Right forelimb (tissue), 1 donor: ENCODE data around the gene MARK2.

Experiments
- DNase-seq: peaks from one replicate; pipeline ENCODE4 v3.0.0-alpha.2; 2018

Gene MARK2

DNA sequence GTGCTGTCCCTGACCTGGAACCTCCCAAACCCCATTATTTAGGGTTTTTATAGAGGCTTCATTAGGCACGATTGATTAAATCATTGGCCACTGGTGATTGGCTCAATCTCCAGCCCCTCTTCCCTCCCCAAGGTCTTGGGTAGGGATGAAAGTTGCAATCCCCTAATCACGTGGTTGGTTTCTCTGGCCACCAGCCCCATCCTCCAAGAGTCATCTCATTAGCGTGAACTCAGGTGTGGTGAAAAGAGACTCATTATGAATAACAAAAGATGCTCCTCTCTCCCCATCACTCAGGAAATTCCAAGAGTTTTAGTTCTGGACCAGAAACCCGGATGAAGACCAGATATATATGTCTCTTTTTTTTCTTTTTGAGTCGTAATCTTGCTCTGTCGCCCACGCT lies 7.6 kb upstream of the MARK2 start:
- DNase-seq, result no peak

GRCh38 chr11:63832336-63832735 lies 6.6 kb upstream of the MARK2 start:
- DNase-seq, result no peak

DNA sequence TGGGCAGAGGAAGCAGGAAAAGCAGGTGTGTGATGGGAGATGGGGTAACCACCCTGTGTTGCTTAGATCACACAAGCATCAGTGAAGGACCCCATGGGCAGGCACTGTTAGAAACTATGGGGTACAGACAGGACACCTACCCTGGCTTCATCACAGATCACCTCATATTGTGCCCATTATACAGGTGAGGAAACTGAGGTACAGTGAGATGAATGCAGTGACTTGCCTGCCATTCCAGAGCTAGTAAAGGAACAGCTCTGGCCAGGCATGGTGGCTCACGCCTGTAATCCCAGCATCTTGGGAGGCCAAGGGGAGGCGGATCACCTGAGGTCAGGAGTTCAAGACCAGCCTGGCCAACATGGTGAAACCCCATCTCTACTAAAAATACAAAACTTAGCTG lies 5.9 kb upstream of the MARK2 start:
- DNase-seq, result no peak

GRCh38 chr11:63834535-63835157 lies 4.3 kb upstream of the MARK2 start:
- no peak for DNase-seq

DNA sequence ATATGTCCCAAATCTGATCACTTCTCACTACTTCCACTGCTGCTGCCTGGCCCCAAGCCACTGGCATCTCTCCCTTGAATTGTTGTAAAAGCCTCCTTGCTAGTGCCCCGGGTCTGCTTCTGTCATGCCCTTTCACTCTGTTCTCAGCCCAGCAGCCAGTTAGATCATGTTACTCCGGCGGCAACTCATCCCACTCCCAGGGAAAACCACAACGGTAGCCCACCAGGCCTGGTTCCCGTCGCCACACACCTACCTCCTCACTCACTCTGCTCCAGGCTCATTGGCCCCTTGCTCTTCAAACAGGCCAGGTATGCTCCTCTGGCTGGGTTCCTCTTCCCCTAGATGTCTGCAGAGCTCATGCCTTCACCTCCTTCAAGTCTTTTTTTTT lies 3.8 kb upstream of the MARK2 start:
- no peak for DNase-seq

- DNase-seq, result peak; percentile 82
Measured at GRCh38 chr11:63837027-63837688, 1.8 kb upstream of the MARK2 start.

GRCh38 chr11:63837739-63838138 lies 1.2 kb upstream of the MARK2 start:
- DNase-seq, result no peak

DNA sequence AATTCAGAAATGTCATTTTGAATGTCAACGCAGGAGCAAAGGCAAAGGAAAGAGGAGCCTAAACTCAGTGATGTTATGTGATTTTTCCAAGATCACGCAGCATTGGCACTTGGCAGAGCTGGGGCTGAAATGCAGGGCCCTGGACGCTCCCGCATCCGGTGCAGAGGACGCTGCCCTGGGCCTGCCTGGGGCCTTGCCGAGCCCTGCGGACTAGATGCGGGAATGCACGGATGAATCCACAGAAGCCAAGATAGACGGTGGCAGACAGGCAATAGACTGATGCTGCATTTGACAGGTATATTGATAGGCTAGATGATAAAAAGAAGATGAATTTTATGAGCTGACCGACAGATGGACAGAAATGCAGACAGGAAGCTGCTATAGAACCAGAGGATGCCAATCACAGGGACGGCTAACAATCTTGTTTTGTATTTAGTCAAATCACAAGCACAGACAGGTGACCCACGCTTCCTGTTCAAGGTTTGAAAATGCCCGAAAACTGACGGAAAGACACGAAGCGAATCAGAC lies 696 bp upstream of the MARK2 start:
- DNase-seq, result no peak

DNA sequence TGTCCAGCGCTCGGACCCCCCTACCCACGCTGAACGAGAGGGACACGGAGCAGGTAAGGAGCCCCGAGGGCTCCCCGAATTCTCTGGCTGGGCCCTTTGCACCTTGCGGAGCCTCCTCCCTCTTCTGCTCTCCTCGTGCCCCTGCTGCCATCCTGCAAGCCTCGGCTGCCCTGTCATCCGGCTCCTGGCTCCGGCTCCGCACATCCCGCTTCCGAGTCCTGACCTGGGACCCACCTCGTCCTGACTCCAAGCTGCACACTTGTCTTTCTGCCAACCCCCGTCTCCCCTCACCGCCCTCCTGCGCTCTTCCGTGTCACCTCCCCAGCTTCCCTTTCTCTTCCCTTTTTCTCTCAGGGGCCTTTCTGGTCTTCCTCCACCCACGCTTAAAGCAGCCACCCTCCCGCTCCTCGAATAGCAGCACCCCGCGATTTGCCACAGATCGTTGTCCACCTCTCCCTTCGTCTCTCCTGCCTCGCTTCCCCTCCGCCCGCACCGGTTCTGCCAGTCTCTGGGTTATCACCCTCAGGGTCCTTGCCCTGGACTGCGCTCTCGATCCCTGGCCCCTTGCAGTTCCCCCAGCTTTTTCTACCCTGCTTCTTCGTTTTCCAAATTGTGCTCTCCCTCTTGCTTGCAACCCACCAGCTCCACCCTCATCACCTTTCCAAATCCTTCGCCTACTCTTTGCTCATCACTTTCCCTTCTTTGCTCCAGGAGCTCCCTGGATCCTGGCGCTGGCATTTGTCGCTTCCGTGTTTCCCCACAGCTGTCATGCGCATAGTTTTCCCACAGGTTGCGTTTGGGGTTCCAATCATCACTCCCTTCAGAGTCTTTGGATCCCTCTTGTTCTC lies 822 bp downstream of the MARK2 start:
- no peak for DNase-seq

GRCh38 chr11:63840356-63841060 lies 1.6 kb downstream of the MARK2 start:
- no peak for DNase-seq

DNA sequence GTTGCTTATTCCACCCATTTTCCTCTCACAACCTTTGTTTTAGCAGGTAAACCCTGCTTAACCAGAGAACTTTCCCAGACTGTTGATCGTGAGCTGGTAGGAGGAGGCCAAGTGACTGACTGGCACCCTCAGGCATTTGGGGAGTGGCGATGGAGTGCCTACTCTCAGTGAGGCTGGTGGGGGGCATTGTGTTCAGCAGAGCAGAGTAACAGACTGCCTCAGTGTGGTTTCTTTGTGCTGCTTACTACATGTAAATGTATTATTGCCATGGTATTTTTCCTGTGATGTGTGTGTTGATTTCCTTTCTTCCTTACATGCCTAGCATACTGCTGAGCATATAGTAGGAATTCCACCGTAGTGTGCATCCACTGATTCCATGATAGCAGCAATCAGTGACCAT lies 2.6 kb downstream of the MARK2 start:
- DNase-seq, result no peak

GRCh38 chr11:63843041-63843440 lies 4.1 kb downstream of the MARK2 start:
- DNase-seq, result peak; percentile 46

- peak; percentile 13 for DNase-seq
Measured at GRCh38 chr11:63844836-63845235, 5.9 kb downstream of the MARK2 start.

DNA sequence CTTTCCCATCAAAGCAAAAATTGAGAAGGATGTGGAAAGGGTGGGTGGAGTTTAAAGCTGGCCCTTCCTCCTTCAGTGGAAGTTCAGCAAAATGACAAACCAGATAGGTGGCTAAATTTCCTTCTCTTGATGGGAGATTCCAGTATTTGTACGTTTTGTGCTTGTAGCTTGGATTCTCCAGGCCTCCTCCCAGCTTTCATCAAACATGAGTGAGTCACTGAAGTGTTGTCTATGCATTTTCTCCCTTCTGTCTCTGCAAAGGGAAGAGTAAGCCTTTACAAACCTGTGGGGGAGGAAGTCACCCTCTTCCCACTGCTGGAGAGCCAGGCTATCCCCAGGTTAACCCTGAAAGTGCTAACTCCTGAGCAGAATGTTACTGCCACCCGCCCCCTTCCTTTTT lies 6.4 kb downstream of the MARK2 start:
- DNase-seq, result no peak

- peak; percentile 6 for DNase-seq
Measured at GRCh38 chr11:63845911-63846310, 7.0 kb downstream of the MARK2 start.

- no peak for DNase-seq
Measured at GRCh38 chr11:63846897-63847296, 8.0 kb downstream of the MARK2 start.

GRCh38 chr11:63847363-63847762 lies 8.5 kb downstream of the MARK2 start:
- peak; percentile 10 for DNase-seq

DNA sequence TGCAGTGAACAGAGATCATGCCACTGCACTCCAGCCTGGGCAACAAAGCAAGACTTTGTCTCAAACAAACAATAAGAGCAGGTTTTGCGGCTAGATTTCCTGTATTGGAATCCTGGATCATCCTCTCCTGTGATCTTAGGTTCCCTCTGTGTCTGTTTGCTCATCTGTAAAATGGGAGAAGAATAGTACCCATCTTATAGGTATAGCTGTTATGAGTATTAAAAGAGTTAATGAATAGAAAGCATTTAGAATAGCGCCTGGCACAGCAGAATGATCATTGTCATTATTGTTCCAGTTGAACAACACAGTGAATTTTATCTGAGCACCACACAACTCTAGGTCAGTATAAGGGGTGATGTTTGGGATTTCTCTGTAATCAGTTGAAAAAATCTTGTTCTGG lies 10.8 kb downstream of the MARK2 start:
- no peak for DNase-seq

DNA sequence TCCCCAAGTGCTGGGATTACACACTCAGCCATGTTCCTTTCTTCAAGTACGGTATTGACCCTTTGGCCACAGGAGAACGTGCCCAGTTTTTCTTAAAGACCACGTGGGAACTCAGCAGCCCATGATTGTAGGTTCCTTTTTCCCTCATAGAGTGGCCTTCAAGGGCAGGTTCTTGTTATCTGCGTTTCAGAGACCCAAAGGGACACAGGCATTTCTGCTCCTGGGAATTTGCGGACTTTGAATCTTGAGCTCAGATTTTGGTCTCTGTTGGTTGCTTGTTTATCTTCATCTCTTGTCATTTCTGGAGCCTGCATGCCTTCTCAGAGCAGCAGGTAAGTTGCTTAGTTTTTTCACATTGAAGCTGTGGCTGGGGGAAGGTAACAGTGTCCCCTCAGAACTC lies 12.0 kb downstream of the MARK2 start:
- no peak for DNase-seq

GRCh38 chr11:63851364-63851763 lies 12.5 kb downstream of the MARK2 start:
- no peak for DNase-seq

DNA sequence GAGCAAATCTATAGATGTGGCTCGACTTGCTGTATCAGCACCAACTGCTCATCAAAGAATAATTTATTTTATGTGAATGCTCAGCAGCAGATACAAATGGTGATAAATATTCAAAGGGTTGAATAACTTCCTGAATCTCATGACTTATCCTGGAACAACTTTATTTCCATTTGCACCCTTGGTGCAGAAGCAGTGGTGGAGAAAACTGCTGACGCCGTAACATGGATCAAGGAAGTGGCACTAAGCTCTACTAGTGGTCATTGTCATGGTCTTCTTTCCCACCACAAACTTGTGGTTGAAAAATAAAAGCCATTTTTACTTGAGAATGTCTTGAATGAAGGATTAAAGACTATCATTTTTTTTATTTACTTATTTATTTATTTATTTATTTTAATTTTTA lies 14.6 kb downstream of the MARK2 start:
- no peak for DNase-seq

DNA sequence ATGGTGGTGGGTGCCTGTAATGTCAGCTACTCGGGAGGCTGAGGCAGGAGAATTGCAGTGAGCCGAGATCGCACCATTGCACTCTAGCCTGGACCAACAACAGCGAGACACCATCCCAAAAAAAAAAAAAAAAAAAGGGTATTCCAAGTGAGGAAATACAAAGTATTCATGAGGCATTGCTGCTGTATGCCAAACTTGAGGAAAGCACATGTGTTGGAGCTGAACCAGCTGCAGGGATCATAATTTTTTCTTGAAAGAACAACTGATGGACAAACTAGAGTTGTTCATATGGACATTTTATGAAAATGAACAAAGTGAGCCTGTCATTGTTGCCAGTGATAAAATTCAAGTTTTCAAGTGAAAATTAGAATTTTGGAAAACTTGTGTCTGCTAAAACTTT lies 15.8 kb downstream of the MARK2 start:
- no peak for DNase-seq

- no peak for DNase-seq
Measured at GRCh38 chr11:63855975-63856374, 17.1 kb downstream of the MARK2 start.
